Measurements from ENCODE around the gene TUBGCP5.

TUBGCP5 gene

GRCh38 chr15:22956978-22957260 lies 82.5 kb downstream of the TUBGCP5 start:
- peaks cover 34% of the 10 kb centered on the region for H3K4me1 ChIP-seq (ENCODE audit: insufficient read depth, low read length)
- H3K9me3 ChIP-seq (ENCODE audit: low read length): no peaks in the 10 kb centered on the region
- no peaks in the 10 kb centered on the region for H3K36me3 ChIP-seq (ENCODE audit: insufficient read depth, low read length)
- no peak overlapping the region for H3K9ac ChIP-seq (ENCODE audit: low read length)
- H3K27ac ChIP-seq (ENCODE audit: low read depth, low read length): peak overlapping the region; percentile 25
- no peaks in the 10 kb centered on the region for H3K27me3 ChIP-seq (ENCODE audit: control insufficient read depth in 1 of 2, insufficient read depth in 2 of 2, low read length in 2 of 2)
- H3K4me3 ChIP-seq (ENCODE audit: low read depth in 1 of 2, low read length in 2 of 2): no peak overlapping the region

- no peak overlapping the region for H3K4me3 ChIP-seq (ENCODE audit: low read depth in 1 of 2, low read length in 2 of 2)
- H3K27ac ChIP-seq (ENCODE audit: low read depth, low read length): peak overlapping the region; percentile 25
- H3K9ac ChIP-seq (ENCODE audit: low read length): no peak overlapping the region
- H3K27me3 ChIP-seq (ENCODE audit: control insufficient read depth in 1 of 2, insufficient read depth in 2 of 2, low read length in 2 of 2): no peaks in the 10 kb centered on the region
- peaks cover 34% of the 10 kb centered on the region for H3K4me1 ChIP-seq (ENCODE audit: insufficient read depth, low read length)
- no peaks in the 10 kb centered on the region for H3K9me3 ChIP-seq (ENCODE audit: low read length)
- H3K36me3 ChIP-seq (ENCODE audit: insufficient read depth, low read length): no peaks in the 10 kb centered on the region
Observed at GRCh38 chr15:22956257-22956977, 83.0 kb downstream of the TUBGCP5 start.

GRCh38 chr15:22955544-22956119 lies 83.7 kb downstream of the TUBGCP5 start:
- Histone ChIP-seq H3K36me3 (ENCODE audit: insufficient read depth, low read length) (no peaks in the 10 kb centered on the region), H3K27me3 (ENCODE audit: control insufficient read depth in 1 of 2, insufficient read depth in 2 of 2, low read length in 2 of 2) (no peaks in the 10 kb centered on the region), H3K4me3 (ENCODE audit: low read depth in 1 of 2, low read length in 2 of 2) (no peak overlapping the region), H3K4me1 (ENCODE audit: insufficient read depth, low read length) (peaks cover 33% of the 10 kb centered on the region), H3K9me3 (ENCODE audit: low read length) (no peaks in the 10 kb centered on the region), H3K9ac (ENCODE audit: low read length) (no peak overlapping the region), H3K27ac (ENCODE audit: low read depth, low read length) (no peak overlapping the region)

- H3K4me1 ChIP-seq (ENCODE audit: insufficient read depth, low read length): peaks cover 33% of the 10 kb centered on the region
- H3K4me3 ChIP-seq (ENCODE audit: low read depth in 1 of 2, low read length in 2 of 2): no peak overlapping the region
- no peak overlapping the region for H3K27ac ChIP-seq (ENCODE audit: low read depth, low read length)
- H3K9me3 ChIP-seq (ENCODE audit: low read length): no peaks in the 10 kb centered on the region
- H3K36me3 ChIP-seq (ENCODE audit: insufficient read depth, low read length): no peaks in the 10 kb centered on the region
- H3K27me3 ChIP-seq (ENCODE audit: control insufficient read depth in 1 of 2, insufficient read depth in 2 of 2, low read length in 2 of 2): no peaks in the 10 kb centered on the region
- no peak overlapping the region for H3K9ac ChIP-seq (ENCODE audit: low read length)
Observed at GRCh38 chr15:22954798-22955543, 84.4 kb downstream of the TUBGCP5 start.

- no peaks in the 10 kb centered on the region for H3K36me3 ChIP-seq (ENCODE audit: insufficient read depth, low read length)
- H3K9me3 ChIP-seq (ENCODE audit: low read length): no peaks in the 10 kb centered on the region
- peaks cover 29% of the 10 kb centered on the region for H3K4me1 ChIP-seq (ENCODE audit: insufficient read depth, low read length)
- no peak overlapping the region for H3K4me3 ChIP-seq (ENCODE audit: low read depth in 1 of 2, low read length in 2 of 2)
- no peak overlapping the region for H3K27ac ChIP-seq (ENCODE audit: low read depth, low read length)
- H3K9ac ChIP-seq (ENCODE audit: low read length): no peak overlapping the region
- no peaks in the 10 kb centered on the region for H3K27me3 ChIP-seq (ENCODE audit: control insufficient read depth in 1 of 2, insufficient read depth in 2 of 2, low read length in 2 of 2)
Observed at GRCh38 chr15:22954326-22954725, 85.0 kb downstream of the TUBGCP5 start.

- no peak overlapping the region for H3K4me3 ChIP-seq (ENCODE audit: low read depth in 1 of 2, low read length in 2 of 2)
- H3K27ac ChIP-seq (ENCODE audit: low read depth, low read length): peak overlapping the region; percentile 42
- H3K9me3 ChIP-seq (ENCODE audit: low read length): no peaks in the 10 kb centered on the region
- peaks cover 37% of the 10 kb centered on the region for H3K4me1 ChIP-seq (ENCODE audit: insufficient read depth, low read length)
- H3K27me3 ChIP-seq (ENCODE audit: control insufficient read depth in 1 of 2, insufficient read depth in 2 of 2, low read length in 2 of 2): no peaks in the 10 kb centered on the region
- H3K36me3 ChIP-seq (ENCODE audit: insufficient read depth, low read length): no peaks in the 10 kb centered on the region
- H3K9ac ChIP-seq (ENCODE audit: low read length): no peak overlapping the region
Observed at GRCh38 chr15:22952796-22953579, 86.4 kb downstream of the TUBGCP5 start.

GRCh38 chr15:22951381-22952280 lies 87.7 kb downstream of the TUBGCP5 start:
- Histone ChIP-seq H3K36me3 (ENCODE audit: insufficient read depth, low read length) (no peaks in the 10 kb centered on the region), H3K9me3 (ENCODE audit: low read length) (no peaks in the 10 kb centered on the region), H3K9ac (ENCODE audit: low read length) (no peak overlapping the region), H3K27ac (ENCODE audit: low read depth, low read length) (peak overlapping the region; percentile 79), H3K4me3 (ENCODE audit: low read depth in 1 of 2, low read length in 2 of 2) (no peak overlapping the region), H3K27me3 (ENCODE audit: control insufficient read depth in 1 of 2, insufficient read depth in 2 of 2, low read length in 2 of 2) (no peaks in the 10 kb centered on the region), H3K4me1 (ENCODE audit: insufficient read depth, low read length) (peaks cover 36% of the 10 kb centered on the region)

GRCh38 chr15:22951031-22951380 lies 88.4 kb downstream of the TUBGCP5 start:
- H3K27ac ChIP-seq (ENCODE audit: low read depth, low read length): peak overlapping the region; percentile 79

GRCh38 chr15:22950256-22950990 lies 88.9 kb downstream of the TUBGCP5 start:
- Histone ChIP-seq H3K4me3 (ENCODE audit: low read depth in 1 of 2, low read length in 2 of 2) (no peak overlapping the region), H3K27me3 (ENCODE audit: control insufficient read depth in 1 of 2, insufficient read depth in 2 of 2, low read length in 2 of 2) (no peaks in the 10 kb centered on the region), H3K9me3 (ENCODE audit: low read length) (no peaks in the 10 kb centered on the region), H3K9ac (ENCODE audit: low read length) (no peak overlapping the region), H3K4me1 (ENCODE audit: insufficient read depth, low read length) (peaks cover 24% of the 10 kb centered on the region), H3K36me3 (ENCODE audit: insufficient read depth, low read length) (no peaks in the 10 kb centered on the region), H3K27ac (ENCODE audit: low read depth, low read length) (no peak overlapping the region)

More at GRCh38 chr15:22951031-22951380, 88.4 kb downstream of the TUBGCP5 start:
- H3K9ac ChIP-seq (ENCODE audit: low read length): no peak overlapping the region
- peaks cover 30% of the 10 kb centered on the region for H3K4me1 ChIP-seq (ENCODE audit: insufficient read depth, low read length)
- no peaks in the 10 kb centered on the region for H3K36me3 ChIP-seq (ENCODE audit: insufficient read depth, low read length)
- no peaks in the 10 kb centered on the region for H3K27me3 ChIP-seq (ENCODE audit: control insufficient read depth in 1 of 2, insufficient read depth in 2 of 2, low read length in 2 of 2)
- H3K9me3 ChIP-seq (ENCODE audit: low read length): no peaks in the 10 kb centered on the region
- no peak overlapping the region for H3K4me3 ChIP-seq (ENCODE audit: low read depth in 1 of 2, low read length in 2 of 2)
